Raji (cell line): ENCODE data around the gene TCP11L1.

Source experiments
- POLR2A ChIP-seq: IDR thresholded peaks from 2 replicates; pipeline ENCODE4 v1.6.1; 2011; ENCODE audit warnings: low read depth, low read length, control low read depth; ENCODE audit not compliant: insufficient read depth

TCP11L1 gene

GRCh38 chr11:33094157-33094556 lies 54.8 kb downstream of the TCP11L1 start:
- no peak for TF ChIP-seq POLR2A

- TF ChIP-seq POLR2A, result no peak
Measured at GRCh38 chr11:33103836-33104235, 64.5 kb downstream of the TCP11L1 start.

- TF ChIP-seq POLR2A, result no peak
Measured at GRCh38 chr11:33109294-33109895, 70.0 kb downstream of the TCP11L1 start.

DNA sequence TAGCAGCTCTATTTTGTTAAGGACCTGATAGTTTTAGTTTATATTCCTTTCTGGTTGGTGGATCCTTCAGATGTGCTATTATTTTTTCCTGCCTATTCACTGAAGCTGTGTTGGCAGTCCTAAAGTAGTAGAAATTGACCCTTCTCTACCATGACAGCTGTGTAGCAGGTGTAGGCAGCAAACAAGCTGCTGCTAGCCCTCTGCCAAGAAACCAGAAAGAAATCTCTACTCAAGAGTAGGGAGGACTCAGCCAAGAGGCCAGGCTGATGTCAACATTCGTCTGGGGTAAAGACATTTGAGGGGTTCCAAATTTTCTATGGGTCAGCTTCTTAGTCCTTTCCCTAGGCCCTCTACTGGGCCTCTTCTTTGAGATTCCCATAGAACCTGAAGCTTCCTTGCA lies 70.7 kb downstream of the TCP11L1 start:
- no peak for TF ChIP-seq POLR2A

DNA sequence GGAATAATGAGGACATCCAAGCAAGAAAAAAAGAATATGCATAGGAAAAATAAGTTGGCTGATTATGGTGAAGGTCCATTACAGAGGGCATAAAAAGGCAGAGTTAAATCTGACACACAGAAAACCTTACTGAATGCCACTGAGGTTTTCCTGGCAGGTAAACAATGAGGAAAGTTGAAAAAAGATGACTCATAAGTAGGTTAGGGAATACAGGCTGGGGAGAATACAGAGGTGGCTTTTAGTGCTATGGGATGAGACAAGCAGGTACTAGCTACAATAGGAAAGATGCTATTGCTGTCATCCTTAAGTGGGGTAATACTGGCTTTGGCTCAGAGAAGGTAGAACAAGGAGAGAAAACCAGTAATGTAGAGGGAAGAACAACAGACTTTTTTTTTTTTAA lies 77.2 kb downstream of the TCP11L1 start:
- TF ChIP-seq POLR2A, result no peak
